Chondrocyte (in vitro differentiated cells): ENCODE measurements around the gene C1orf122. TPM values are rescaled to one million over a fixed set of nuclear protein-coding genes. Genes with fewer than 3 reads are reported as not detected.

Source experiments
- DNase-seq: peaks from one replicate; pipeline ENCODE4 v3.0.0; 2021; ENCODE audit warnings: mixed read lengths, low spot score
- H3K27ac Mint-ChIP-seq: one replicate; pipeline ENCODE4 v1.8.0; 2021; ENCODE audit warnings: mild to moderate bottlenecking, moderate library complexity, mixed read lengths; ENCODE audit not compliant: unreplicated experiment
- H3K27me3 Mint-ChIP-seq: 2 replicates; pipeline ENCODE4 v1.8.0; 2021; ENCODE audit warnings: low read depth, mixed read lengths
- H3K36me3 Mint-ChIP-seq: 2 replicates; pipeline ENCODE4 v1.8.0; 2021; ENCODE audit warnings: low read depth, mixed read lengths
- H3K4me1 Mint-ChIP-seq: 2 replicates; pipeline ENCODE4 v1.8.0; 2021; ENCODE audit warnings: low read depth, mild to moderate bottlenecking, mixed read lengths
- H3K4me3 Mint-ChIP-seq: one replicate; pipeline ENCODE4 v1.8.0; 2021; ENCODE audit warnings: mild to moderate bottlenecking, moderate library complexity, mixed read lengths; ENCODE audit not compliant: unreplicated experiment
- H3K9me3 Mint-ChIP-seq: 2 replicates; pipeline ENCODE4 v1.8.0; 2021; ENCODE audit warnings: low read depth, mixed read lengths
- total RNA-seq: library from RNA; stranded (reverse); gene quantifications from 3 replicates; pipeline ENCODE4 v1.2.1, GENCODE V29; 2021
- TF ChIP-seq, protein P1 (sequence below): fragments of 200-600 bp; sonication (generic); IDR thresholded peaks from 2 replicates; pipeline ENCODE4 v1.5.0; 2021; ENCODE audit warnings: antibody characterized with exemption, mild to moderate bottlenecking, moderate library complexity

C1orf122 gene
- total RNA-seq, 1 donor from 2014 or later = 76.1 TPM

DNA sequence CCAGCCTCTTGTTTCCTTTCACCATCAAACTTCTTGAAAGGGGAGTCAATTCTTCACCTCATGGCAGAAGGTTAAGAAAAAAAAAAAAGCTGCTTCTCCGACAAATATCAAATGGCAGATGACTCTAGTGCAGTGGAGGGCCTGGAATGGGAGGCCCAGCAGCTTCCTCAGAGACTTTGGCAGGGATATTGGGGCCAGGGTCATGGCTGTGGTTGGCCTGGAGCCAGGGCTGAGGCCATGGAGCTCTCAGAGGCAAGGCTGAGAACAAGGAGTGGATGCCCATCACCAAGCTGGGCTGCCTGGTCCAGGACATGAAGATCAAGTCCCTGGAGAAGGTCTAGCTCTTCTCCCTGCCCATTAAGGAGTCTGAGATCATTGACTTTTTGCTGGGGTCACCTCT is 33.1 kb downstream of the C1orf122 start:
- Mint-ChIP-seq H3K9me3 (no peaks in the 10 kb centered on the region), H3K36me3 (peaks cover 13% of the 10 kb centered on the region)

DNA sequence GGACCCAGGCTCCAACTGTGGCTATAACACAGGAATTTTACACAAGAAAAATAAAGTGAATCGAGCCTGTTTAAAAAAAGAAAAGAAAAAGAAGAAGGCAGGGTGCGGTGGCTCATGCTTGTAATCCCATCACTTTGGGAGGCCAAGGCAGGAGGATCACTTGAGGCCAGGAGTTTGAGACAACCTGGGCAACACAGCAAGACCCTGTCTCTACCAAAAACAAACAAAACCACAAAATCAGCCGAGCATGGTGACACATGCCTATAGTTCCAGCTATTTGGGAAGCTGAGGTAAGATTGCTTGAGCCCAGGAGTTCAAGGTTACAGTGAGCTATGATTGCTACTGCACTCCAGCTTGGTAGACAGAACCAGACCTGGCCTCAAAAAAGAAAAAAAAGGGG is 34.1 kb downstream of the C1orf122 start:
- DNase-seq = peak; percentile 4
- Mint-ChIP-seq H3K36me3 (peaks cover 10% of the 10 kb centered on the region), H3K4me3 (no peak overlapping the region), H3K27me3 (no peaks in the 10 kb centered on the region), H3K9me3 (no peaks in the 10 kb centered on the region), H3K27ac (no peak overlapping the region), H3K4me1 (peaks cover 8% of the 10 kb centered on the region)
- TF ChIP-seq, protein P1, sequence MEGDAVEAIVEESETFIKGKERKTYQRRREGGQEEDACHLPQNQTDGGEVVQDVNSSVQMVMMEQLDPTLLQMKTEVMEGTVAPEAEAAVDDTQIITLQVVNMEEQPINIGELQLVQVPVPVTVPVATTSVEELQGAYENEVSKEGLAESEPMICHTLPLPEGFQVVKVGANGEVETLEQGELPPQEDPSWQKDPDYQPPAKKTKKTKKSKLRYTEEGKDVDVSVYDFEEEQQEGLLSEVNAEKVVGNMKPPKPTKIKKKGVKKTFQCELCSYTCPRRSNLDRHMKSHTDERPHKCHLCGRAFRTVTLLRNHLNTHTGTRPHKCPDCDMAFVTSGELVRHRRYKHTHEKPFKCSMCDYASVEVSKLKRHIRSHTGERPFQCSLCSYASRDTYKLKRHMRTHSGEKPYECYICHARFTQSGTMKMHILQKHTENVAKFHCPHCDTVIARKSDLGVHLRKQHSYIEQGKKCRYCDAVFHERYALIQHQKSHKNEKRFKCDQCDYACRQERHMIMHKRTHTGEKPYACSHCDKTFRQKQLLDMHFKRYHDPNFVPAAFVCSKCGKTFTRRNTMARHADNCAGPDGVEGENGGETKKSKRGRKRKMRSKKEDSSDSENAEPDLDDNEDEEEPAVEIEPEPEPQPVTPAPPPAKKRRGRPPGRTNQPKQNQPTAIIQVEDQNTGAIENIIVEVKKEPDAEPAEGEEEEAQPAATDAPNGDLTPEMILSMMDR = no peak

More for the DNA sequence above, 33.1 kb downstream of the C1orf122 start:
- H3K27me3 Mint-ChIP-seq = no peaks in the 10 kb centered on the region
- TF ChIP-seq, protein P1 = no peak
- H3K4me3 Mint-ChIP-seq = no peak overlapping the region
- H3K4me1 Mint-ChIP-seq = peaks cover 8% of the 10 kb centered on the region
- DNase-seq = peak; percentile 56
- no peak overlapping the region for H3K27ac Mint-ChIP-seq

DNA sequence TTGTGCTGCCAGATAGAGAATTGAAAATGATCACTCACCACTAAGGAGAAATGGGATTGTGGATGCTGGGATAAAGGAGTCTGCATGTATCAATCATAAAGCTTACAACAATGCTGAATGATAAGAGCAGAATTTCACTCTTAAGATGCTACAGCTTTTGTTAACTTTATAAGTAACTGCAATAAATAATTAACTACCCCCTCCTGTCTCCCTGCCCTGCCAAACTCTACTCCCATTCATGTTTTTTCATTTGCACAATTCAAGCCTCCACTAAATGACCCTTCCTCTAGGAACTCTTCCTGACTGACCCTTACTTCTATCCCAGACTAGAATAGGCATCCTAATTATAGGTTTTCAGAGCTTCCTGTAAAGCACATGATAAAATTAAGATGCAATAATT is 36.9 kb downstream of the C1orf122 start:
- no peak for DNase-seq
- Mint-ChIP-seq H3K4me1 (peaks cover 12% of the 10 kb centered on the region), H3K27ac (no peak overlapping the region), H3K36me3 (peaks cover 4% of the 10 kb centered on the region), H3K4me3 (no peak overlapping the region), H3K27me3 (no peaks in the 10 kb centered on the region), H3K9me3 (no peaks in the 10 kb centered on the region)
- TF ChIP-seq, protein P1 = no peak

DNA sequence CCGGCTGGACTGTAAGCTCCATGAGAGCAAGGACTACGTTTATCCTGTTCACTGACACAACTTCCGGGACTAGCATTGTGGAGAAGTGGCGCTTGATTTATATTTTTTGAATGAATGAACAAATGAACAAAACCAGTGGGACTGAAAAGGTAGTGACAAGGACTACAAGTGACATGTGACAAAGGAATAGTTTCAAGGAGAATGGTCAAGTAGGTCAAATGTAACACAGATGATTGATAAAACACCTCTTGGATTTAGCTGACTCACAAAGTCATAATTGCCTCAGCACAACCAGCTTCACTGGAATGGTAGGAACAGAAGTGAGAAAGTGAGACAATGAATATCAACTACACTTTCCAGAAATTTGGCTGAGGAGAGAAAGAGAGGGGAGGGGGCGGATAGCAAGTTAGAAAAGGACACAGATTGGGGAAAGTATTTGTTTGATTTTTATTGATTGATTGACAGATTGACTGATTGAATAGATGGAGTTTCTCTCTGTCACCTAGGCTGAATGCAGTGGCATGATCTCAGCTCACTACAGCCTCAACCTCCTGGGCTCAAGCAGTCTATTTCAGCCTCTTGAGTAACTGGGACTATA is 37.6 kb downstream of the C1orf122 start:
- Mint-ChIP-seq H3K27ac (peak overlapping the region; percentile 20), H3K9me3 (no peaks in the 10 kb centered on the region), H3K36me3 (no peaks in the 10 kb centered on the region), H3K27me3 (no peaks in the 10 kb centered on the region), H3K4me3 (no peak overlapping the region), H3K4me1 (peaks cover 12% of the 10 kb centered on the region)
- no peak for DNase-seq
- TF ChIP-seq, protein P1 = no peak

DNA sequence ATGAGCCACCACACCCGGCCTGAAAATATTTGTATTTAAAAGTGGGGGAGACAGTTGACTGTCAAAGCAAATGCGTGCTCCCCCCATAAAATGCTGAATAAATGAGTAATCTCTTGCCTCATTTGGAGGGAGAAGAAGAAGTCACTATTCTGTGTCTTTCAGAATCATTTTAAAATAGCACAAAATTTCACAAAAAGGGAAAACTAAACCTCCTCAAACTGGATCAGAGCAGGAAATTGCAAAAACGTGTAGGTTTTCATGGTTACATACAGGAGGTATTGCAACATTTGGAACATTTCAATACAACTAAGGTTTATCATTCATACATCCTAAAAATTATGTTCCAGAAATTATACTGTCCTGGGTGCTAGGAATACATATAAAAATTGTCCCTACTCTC is 38.2 kb downstream of the C1orf122 start:
- Mint-ChIP-seq H3K4me3 (no peak overlapping the region), H3K9me3 (no peaks in the 10 kb centered on the region), H3K27ac (peak overlapping the region; percentile 20), H3K4me1 (peaks cover 12% of the 10 kb centered on the region), H3K36me3 (no peaks in the 10 kb centered on the region), H3K27me3 (no peaks in the 10 kb centered on the region)
- no peak for DNase-seq
- TF ChIP-seq, protein P1 = no peak
